ENCODE data around the gene ADGB.

- TF ChIP-seq CTCF (IDR thresholded peaks at IDR 0.05) (no peak), POLR2A (IDR thresholded peaks at IDR 0.05) (no peak)
Observed at GRCh38 chr6:146670161-146670560, 71.4 kb downstream of the ADGB start.

All from body of pancreas (tissue), 4 donors.